ENCODE measurements around the gene ENOX1. TPM values are rescaled to one million over a fixed set of nuclear protein-coding genes. Genes with fewer than 3 reads are reported as not detected.

The ENOX1 gene
- total RNA-seq, 1 donor = 2.2 TPM

DNA sequence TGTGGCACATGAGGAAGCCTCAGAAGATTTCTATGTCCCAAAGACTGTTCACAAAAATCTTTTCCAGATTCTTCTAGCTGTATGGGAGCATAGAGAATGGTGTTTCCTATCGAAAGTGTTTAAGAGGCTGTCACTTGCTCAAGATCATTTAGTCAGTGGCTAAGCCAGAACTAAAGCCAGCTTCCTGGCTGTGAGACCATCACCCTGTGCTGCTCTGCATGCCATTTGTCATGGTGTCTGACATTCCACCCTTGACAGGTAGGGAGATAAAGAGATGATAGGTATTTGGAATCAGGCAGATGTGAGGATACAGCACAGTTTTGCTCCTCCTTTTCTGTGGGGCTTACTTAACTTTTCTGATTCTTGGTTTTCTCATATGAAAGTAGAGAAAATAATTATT is 586.0 kb downstream of the ENOX1 start:
- no peak overlapping the region for H3K4me3 ChIP-seq (ENCODE audit: low read depth, low read length)
- DNase-seq (ENCODE audit: low read depth) = no peak
- TF ChIP-seq, protein P1, sequence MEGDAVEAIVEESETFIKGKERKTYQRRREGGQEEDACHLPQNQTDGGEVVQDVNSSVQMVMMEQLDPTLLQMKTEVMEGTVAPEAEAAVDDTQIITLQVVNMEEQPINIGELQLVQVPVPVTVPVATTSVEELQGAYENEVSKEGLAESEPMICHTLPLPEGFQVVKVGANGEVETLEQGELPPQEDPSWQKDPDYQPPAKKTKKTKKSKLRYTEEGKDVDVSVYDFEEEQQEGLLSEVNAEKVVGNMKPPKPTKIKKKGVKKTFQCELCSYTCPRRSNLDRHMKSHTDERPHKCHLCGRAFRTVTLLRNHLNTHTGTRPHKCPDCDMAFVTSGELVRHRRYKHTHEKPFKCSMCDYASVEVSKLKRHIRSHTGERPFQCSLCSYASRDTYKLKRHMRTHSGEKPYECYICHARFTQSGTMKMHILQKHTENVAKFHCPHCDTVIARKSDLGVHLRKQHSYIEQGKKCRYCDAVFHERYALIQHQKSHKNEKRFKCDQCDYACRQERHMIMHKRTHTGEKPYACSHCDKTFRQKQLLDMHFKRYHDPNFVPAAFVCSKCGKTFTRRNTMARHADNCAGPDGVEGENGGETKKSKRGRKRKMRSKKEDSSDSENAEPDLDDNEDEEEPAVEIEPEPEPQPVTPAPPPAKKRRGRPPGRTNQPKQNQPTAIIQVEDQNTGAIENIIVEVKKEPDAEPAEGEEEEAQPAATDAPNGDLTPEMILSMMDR (IDR thresholded peaks at IDR 0.05; ENCODE audit: insufficient read depth, low read depth, low read length) = no peak

DNA sequence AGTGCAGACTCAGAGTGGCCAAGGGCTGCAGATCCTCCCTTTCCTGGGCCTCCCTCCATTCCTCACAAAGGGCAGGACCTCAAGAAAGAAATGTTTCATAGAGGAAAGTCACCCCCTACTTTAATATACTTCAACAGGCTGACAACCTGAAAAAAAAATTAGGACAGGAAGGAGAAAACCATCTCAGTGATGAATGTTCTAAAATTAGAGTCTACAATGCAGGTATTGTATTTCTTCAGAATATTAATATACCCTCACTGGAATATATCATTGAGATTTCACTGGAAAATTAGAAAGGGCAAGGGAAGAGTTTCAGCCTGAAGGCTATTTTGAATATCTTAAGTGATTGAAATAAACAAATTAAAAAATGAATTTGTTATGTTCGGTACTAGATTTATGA is 586.5 kb downstream of the ENOX1 start:
- no peak overlapping the region for H3K4me3 ChIP-seq (ENCODE audit: low read depth, low read length)
- TF ChIP-seq, protein P1 (IDR thresholded peaks at IDR 0.05; ENCODE audit: insufficient read depth, low read depth, low read length) = no peak
- DNase-seq (ENCODE audit: low read depth) = no peak

GRCh38 chr13:43196750-43197370 is 589.9 kb downstream of the ENOX1 start:
- H3K4me3 ChIP-seq (ENCODE audit: low read depth, low read length) = no peak overlapping the region
- peak; percentile 31 for DNase-seq (ENCODE audit: low read depth)
- TF ChIP-seq, protein P1 (IDR thresholded peaks at IDR 0.05; ENCODE audit: insufficient read depth, low read depth, low read length) = no peak

DNA sequence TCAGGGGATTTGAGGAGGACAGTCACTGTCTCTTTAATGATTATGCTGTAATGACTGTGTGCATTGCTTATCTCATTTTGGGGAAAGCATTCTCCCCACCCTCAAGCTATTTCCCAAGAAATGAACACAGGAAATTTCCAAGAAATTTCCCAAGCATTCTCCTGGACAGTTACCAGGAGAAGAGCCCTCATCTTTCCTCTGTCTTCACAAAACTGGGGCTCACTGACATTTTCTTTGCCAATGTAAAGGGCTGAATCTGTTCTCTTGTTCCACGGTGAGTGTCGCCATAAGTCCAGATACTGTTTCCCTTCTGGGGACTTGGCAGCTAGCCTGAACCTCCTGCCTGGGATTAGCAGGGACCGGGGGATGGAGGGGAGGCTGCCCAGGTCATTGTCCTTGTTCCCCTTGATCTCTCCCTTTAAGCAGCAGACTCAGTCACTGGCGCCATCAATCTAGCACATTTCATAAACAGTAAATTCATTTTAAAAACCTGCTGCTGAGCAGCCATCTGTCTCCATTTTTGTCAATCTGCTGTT is 590.6 kb downstream of the ENOX1 start:
- peak; percentile 48 for DNase-seq (ENCODE audit: low read depth)

GRCh38 chr13:43195551-43195950 is 591.2 kb downstream of the ENOX1 start:
- TF ChIP-seq, protein P1 (IDR thresholded peaks at IDR 0.05; ENCODE audit: insufficient read depth, low read depth, low read length) = peak; percentile 17
- H3K4me3 ChIP-seq (ENCODE audit: low read depth, low read length) = no peak overlapping the region
- no peak for DNase-seq (ENCODE audit: low read depth)

More for the DNA sequence above, 590.6 kb downstream of the ENOX1 start:
- TF ChIP-seq, protein P1 (IDR thresholded peaks at IDR 0.05; ENCODE audit: insufficient read depth, low read depth, low read length) = no peak
- no peak overlapping the region for H3K4me3 ChIP-seq (ENCODE audit: low read depth, low read length)

GRCh38 chr13:43195112-43195511 is 591.7 kb downstream of the ENOX1 start:
- H3K4me3 ChIP-seq (ENCODE audit: low read depth, low read length) = no peak overlapping the region
- DNase-seq (ENCODE audit: low read depth) = no peak
- TF ChIP-seq, protein P1 (IDR thresholded peaks at IDR 0.05; ENCODE audit: insufficient read depth, low read depth, low read length) = no peak
